Kidney (tissue), 14 donors: ENCODE data around the gene NRP1. TPM values are rescaled to one million over a fixed set of nuclear protein-coding genes. Genes with fewer than 3 reads are reported as not detected.

Experiments used
- DNase-seq, 5 donors: peaks; one replicate each; pipeline ENCODE4 v3.0.0-alpha.2; 2013 to 2020
- FAIRE-seq: peaks from 2 replicates; lab custom pipeline; 2012; peaks lifted over from hg19 to GRCh38; lab: Jason Lieb, UNC
- H3K27ac ChIP-seq, 2 donors: one replicate each; pipeline ENCODE4 v1.7.0; 2013; ENCODE audit warnings: low read depth in 2 of 2, low read length in 2 of 2, inconsistent platforms in 1 of 2
- H3K27me3 ChIP-seq: one replicate; pipeline ENCODE4 v1.7.1; 2013; ENCODE audit warnings: low read length, inconsistent platforms; ENCODE audit not compliant: control insufficient read depth, insufficient read depth
- H3K36me3 ChIP-seq, 3 donors: one replicate each; pipeline versions ENCODE4 v1.7.0 to v1.7.1; 2013; ENCODE audit warnings: low read length in 3 of 3, control low read depth in 1 of 3, inconsistent platforms in 1 of 3; ENCODE audit not compliant: insufficient read depth in 3 of 3, control insufficient read depth in 2 of 3
- H3K4me1 ChIP-seq, 3 donors: one replicate each; pipeline versions ENCODE4 v1.7.0 to v1.7.1; 2013; ENCODE audit warnings: low read length in 3 of 3, inconsistent platforms in 1 of 3, low read depth in 1 of 3; ENCODE audit not compliant: control insufficient read depth in 2 of 3, insufficient read depth in 2 of 3
- H3K4me3 ChIP-seq, 3 donors: one replicate each; pipeline versions ENCODE4 v1.7.0 to v1.8.1; 2013; ENCODE audit warnings: low read length in 3 of 3, control low read depth in 1 of 3, inconsistent platforms in 1 of 3
- H3K9ac ChIP-seq, 3 donors: one replicate each; pipeline versions ENCODE4 v1.7.0 to v1.7.1; 2013; ENCODE audit warnings: low read length in 3 of 3, control low read depth in 1 of 3, inconsistent platforms in 1 of 3
- H3K9me3 ChIP-seq, 3 donors: one replicate each; pipeline versions ENCODE4 v1.7.0 to v1.7.1; 2013; ENCODE audit warnings: low read length in 3 of 3, control low read depth in 1 of 3, inconsistent platforms in 1 of 3; ENCODE audit not compliant: control insufficient read depth in 2 of 3, insufficient read depth in 1 of 3
- intact Hi-C: fragments of 100-400 bp; cut with DNase I; formaldehyde crosslinking; loops from one replicate; pipeline ENCODE4 v1.11.1; 2022
- polyA plus RNA-seq: library from polyadenylated mRNA; stranded (reverse); fragments of 350-450 nt; fragmentation: Illumina TruSeq; extraction: RNeasy Lipid Tissue Mini Kit (QIAGEN cat#74804); gene quantifications from one replicate; pipeline ENCODE4 v1.2.3, GENCODE V29; 2014; ENCODE audit warnings: low read depth, low replicate concordance; ENCODE audit not compliant: insufficient read depth
- total RNA-seq: library from RNA; stranded (reverse); fragmentation: NEBNext Ultra II Directional; extraction: Animal tissue kit (Norgen Biotek cat#: 25700); gene quantifications from one replicate; pipeline ENCODE4 v1.2.1, GENCODE V29; 2021
- TF ChIP-seq, protein P1 (sequence below): IDR thresholded peaks from 3 replicates; pipeline ENCODE4 v1.5.1; 2012; ENCODE audit warnings: mild to moderate bottlenecking, moderate library complexity, borderline replicate concordance; ENCODE audit not compliant: insufficient read depth; ENCODE audit errors: extremely low read depth
- donor health status: control.
- donor health status: control.
- donor health status: control.
- donor health status: control.
- donor health status: control.
- donor health status: DM: yes; HTN: yes; CAD: no.
- donor health status: Normal renal cell carcinoma (clear cell type).

Gene NRP1
- total and polyA plus RNA-seq, 2 donors from 2014 or later, result 40.5 to 243 TPM

DNA sequence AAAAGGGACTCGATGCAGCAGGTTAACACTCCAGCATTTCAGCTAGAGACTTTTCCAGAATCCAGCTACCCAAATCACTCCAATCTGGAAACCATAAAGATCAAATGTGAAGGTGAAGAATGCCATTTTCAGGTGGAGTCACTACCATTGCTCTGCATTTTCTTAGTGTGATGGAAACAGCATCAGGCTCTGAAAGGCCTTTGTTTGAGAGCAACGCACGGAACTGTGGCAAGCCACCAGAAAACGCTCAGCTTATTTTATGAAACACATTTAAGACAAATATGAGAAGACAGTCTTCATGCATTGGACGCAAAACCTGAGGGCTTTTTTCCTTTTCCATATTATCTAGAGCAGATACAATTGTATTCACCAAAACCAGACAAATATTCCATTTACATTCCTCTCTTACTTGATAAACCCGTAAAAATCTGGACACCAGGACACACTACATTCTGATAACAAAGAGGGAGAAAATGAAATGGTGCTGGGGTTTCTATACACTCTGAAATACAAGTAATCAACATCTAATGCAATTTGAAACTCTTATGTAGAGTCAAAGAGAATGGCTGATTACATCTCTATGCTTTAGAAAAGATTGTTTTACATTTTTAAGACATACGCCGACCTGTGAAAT is 99.1 kb downstream of the NRP1 start:
- intact Hi-C loops, result no loop called here
- Histone ChIP-seq H3K27ac (no peak overlapping the region), H3K4me1 (peaks cover 5 to 14% (median 9%) of the 10 kb centered on the region in 3 donors), H3K9ac (no peak overlapping the region), H3K27me3 (no peaks in the 10 kb centered on the region), H3K4me3 (no peak overlapping the region), H3K9me3 (no peaks in the 10 kb centered on the region), H3K36me3 (peaks cover 0 to 13% (median 5%) of the 10 kb centered on the region in 3 donors)
- TF ChIP-seq, protein P1, sequence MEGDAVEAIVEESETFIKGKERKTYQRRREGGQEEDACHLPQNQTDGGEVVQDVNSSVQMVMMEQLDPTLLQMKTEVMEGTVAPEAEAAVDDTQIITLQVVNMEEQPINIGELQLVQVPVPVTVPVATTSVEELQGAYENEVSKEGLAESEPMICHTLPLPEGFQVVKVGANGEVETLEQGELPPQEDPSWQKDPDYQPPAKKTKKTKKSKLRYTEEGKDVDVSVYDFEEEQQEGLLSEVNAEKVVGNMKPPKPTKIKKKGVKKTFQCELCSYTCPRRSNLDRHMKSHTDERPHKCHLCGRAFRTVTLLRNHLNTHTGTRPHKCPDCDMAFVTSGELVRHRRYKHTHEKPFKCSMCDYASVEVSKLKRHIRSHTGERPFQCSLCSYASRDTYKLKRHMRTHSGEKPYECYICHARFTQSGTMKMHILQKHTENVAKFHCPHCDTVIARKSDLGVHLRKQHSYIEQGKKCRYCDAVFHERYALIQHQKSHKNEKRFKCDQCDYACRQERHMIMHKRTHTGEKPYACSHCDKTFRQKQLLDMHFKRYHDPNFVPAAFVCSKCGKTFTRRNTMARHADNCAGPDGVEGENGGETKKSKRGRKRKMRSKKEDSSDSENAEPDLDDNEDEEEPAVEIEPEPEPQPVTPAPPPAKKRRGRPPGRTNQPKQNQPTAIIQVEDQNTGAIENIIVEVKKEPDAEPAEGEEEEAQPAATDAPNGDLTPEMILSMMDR, result no peak
- FAIRE-seq (no peak), DNase-seq (peak in 1 of 5 donors; percentile 29)

- no peak for FAIRE-seq
- Histone ChIP-seq H3K36me3 (peaks cover 0 to 13% (median 5%) of the 10 kb centered on the region in 3 donors), H3K4me1 (peaks cover 5 to 14% (median 9%) of the 10 kb centered on the region in 3 donors), H3K27me3 (no peaks in the 10 kb centered on the region), H3K9me3 (no peaks in the 10 kb centered on the region), H3K9ac (no peak overlapping the region), H3K27ac (peak overlapping the region in 1 of 2 donors; percentile 55), H3K4me3 (no peak overlapping the region)
- intact Hi-C loops, result no loop called here
- DNase-seq, result peak; percentile 67 to 95 (median 79)
- TF ChIP-seq, protein P1, result no peak
Observed at GRCh38 chr10:33234831-33235237, 99.6 kb downstream of the NRP1 start.

GRCh38 chr10:33233635-33234034 is 100.8 kb downstream of the NRP1 start:
- H3K9ac ChIP-seq, result no peak overlapping the region
- FAIRE-seq (no peak), DNase-seq (peak in 1 of 5 donors; percentile 21)
- H3K36me3 ChIP-seq, result peaks cover 0 to 13% (median 5%) of the 10 kb centered on the region in 3 donors
- intact Hi-C loops, result no loop called here
- no peak overlapping the region for H3K4me3 ChIP-seq
- no peaks in the 10 kb centered on the region for H3K9me3 ChIP-seq
- no peaks in the 10 kb centered on the region for H3K27me3 ChIP-seq
- peak overlapping the region in 1 of 2 donors; percentile 14 for H3K27ac ChIP-seq
- TF ChIP-seq, protein P1, result no peak
- peaks cover 5 to 14% (median 9%) of the 10 kb centered on the region in 3 donors for H3K4me1 ChIP-seq
